Stimulated activated CD4-positive, alpha-beta T cell treated with anti-CD3 and anti-CD28 coated beads, Interleukin-12 subunit alpha, Interleukin-12 subunit beta, amount 100 ng/mL, for 48 hours (primary cell): Measurements from ENCODE around the gene ABO.
"Not testable (repeated sequence)": the region's sequence is repeated elsewhere in the genome, so short reads cannot be mapped to it uniquely, and the experiment has no call there.

Experiments
- DNase-seq, 3 donors: peaks; one replicate each; pipeline ENCODE4 v3.0.0-alpha.2; 2020; ENCODE audit warnings: low read depth in 2 of 3, low spot score in 1 of 3

The ABO gene

DNA sequence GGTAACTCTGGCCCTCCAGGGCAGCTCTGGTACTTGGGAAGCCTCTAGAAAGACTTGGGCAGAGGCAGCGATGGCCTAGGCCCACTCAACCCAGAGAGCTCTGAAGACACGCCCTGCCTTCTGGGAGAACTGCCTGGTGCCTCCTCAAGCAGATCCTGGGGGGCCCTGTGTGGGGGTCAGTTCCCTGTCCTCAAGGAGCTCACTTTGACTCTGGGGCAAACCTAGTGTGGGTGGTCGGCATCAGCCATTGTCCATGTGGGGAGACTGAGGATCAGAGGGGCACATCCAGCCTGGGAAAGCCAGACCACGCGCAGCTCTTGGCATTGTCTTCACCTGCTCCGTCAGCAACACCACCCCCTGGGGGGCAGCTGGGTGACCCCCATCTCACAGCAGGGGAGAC is 28.0 kb downstream of the ABO start:
- no peak for DNase-seq

DNA sequence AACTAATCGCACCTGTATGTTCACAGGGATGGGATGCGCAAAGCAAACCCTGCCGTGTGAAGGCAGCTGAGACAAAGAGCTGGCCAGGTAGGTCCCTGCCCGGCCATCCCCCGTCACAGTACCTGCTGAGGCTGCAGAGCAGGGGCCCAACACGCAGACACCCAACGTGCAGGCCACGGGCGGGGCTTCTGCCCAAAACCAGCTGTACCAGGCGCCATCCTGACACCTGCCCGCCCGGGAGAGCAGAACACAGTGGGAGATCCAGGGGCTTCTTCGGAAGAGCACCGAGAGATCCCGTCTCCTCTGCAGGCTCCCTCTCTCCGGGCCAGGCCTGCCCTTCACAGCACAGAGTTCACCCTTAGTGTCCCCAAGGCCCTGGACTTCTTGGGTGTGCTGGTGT is 28.4 kb downstream of the ABO start:
- DNase-seq: no peak

DNA sequence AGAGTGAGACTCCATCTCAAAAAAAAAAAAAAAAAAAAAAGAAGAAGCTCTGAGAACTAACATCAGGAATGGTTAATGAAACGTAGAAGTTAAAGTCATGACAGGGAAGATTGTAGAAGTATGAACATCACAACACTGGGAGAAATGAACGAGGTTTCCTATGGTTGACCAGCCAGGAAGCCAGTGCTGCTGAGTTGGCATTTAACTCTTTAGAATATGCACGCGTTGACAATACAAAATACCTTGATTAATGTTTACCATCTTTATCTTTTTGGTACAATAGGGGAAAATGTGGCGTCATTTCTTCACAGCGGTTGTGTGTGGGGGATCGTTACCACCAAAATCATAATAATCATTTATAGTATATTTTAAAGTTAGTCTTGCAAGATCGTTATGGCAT is 32.0 kb downstream of the ABO start:
- no peak for DNase-seq

DNA sequence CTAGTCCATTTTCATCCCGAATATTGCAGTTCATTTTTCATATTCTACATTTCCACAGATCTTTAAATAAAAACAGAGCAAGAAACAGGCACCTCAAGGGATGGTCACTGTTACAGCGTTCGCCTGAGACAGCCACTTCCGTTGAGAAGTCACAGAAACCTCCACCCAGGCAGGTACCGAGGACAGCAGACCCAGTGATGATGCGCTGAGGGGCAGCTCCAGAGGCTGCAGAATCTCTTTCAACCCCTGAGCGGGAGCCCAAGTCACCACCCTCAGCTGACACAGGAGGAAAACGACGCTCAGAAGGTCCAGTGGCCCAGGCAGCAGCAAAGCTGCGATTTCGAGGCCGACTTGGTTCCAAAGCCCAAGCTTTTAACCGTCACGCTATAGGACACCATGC is 32.8 kb downstream of the ABO start:
- no peak for DNase-seq

DNA sequence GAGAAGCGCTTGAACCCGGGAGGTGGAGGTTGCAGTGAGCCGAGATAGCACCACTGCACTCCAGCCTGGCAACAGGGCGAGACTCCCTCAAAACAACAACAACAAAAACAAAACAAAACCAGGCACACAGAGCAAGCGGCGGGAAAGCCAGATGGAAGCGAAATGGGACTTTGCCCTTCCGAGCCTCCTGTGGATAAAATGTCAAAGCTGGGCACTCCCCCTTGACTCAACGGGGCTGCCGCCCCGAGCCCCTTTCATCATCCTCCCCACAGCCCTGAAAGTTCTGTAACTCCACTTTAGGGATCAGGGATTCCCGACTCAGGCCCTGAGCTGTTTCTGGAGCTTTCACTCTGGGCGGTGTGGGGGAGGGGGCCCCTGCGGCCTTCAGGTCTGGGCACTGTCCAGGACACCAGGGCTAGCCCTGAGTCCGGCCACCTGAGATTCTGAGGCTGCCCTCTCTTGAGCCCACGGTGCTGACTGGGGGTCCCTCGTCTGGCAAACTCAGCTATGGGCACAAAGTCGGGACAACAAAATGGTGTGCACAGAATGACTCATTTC is 35.4 kb downstream of the ABO start:
- DNase-seq: no peak

DNA sequence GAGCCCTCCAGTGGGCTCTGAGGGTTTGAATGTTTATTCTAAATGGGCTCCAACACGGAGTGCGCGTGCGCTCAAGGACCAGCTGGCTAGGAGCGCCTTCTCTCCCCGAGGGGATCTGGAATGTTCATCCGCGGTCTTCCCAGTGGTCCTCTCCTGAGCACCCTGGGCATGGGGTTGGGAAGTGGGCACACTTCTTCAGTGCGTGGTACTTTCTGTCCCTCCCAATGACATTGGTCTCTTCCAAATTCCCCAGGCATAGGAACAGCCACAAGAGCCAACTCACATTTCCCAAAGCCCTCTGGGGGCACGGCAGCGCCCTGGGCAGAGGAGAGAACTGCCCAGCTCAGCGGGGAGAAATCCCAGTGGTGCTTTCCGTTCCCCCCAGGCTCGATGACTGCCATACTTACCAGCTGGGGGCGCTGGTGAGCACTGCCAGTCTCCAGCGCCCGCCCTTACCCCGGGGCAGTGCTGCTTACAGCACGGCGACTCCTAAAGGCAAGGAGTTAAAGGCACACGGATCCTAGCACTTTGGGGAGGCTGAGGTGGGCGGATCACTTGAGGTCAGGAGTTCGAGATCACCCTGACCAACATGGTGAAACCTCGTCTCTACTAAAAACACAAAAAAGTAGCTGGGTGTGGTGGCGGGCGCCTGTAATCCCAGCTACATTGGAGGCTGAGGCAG is 36.0 kb downstream of the ABO start:
- peak; percentile 58 to 69 (median 64) for DNase-seq

DNA sequence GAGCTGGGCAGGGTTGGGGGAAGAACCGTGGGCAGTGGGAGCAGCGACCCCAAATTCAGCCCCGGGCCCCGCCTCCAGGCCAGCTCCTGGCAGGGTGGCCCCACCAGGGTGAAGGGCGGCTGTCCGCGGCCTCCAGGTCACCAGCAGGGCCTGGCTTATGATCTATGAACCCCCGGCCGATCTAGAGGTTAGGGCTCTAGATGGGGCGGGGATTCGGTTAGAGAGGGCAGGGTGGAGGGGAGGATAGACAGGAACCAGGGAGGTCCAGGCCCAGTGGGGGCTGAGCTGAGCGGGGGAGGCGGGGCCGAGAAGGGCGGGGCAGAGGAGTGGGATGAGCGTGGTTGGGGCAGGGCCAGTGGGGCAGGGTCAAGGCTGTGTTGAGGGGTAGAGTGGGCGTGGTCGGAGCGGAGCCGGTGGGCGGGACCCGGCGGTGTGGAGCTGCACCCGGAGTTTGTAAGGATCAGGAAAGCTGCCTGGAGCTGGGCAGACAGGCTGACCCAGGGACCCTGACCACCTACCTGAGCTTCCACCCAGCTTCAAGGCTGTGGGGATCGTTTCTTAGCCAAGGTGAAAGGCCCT is 36.6 kb downstream of the ABO start:
- DNase-seq: peak; percentile 12 to 30 (median 12)

DNA sequence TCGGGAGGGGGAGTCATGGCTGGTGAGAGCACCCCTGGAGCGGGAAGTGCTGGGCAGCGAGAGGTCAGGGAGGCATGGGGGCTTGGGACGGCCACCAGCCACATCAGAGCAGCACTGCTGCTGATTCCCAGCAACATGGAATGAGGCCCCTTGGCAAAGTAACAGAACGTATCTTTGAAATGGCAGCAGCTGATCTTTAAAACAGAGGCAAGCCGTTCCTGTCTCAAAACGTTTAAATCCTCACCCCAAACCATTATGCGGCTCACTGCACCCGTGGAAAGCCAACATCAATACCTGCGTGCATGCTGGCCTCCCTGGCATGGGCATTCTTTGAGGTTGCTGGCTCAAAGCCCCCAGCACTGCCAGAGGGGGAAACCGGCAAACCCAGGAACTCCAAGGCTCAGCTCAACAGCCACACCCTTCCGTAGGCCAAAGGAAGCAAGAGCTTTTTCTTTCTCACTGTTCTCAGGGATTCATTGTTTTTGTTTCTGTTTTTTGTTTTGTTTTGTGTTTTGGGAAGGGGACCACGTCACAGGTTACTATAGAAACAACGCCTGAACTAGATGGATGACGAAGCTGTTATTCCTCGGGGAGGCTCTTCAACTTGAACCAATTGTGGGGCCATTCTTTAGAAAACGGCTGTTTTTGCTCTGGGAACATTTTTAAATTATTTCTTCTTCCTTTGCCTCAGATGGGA is 37.8 kb downstream of the ABO start:
- no peak for DNase-seq

DNA sequence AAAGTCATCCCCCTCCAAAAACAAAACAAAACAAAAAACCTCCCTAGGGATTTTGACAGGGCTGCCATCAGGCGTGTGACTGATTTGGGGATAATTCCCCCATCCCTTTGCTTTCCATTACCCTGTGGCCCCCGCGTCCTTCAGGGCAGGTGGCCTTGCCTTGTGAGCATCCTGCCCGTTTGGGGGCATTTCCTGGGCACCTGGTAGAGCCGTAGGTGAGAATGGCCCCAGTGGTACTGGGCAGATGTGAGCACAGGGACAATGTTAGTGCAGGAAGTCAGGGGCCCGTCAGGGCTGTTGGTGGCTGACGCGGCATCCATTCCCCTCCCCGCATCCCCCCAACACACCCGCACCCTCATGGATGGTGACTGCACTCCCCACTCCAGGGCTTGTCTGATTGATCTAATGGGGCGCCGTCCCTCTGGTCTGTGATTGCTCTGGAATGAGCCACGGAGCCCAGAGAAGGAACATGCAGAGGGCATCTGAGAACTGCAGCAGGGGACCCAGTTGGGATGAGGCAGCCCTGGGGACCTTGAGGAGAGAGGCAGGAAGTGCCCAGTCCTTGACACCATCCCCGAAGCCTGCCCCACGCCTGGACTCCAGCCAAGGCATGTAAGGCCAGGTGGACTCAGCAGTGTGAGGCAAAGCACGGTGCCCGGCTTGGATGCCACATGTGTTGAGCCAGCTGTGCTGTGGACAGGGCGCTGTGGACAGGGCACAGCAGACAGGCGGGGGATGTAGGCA is 38.5 kb downstream of the ABO start:
- DNase-seq: not testable (repeated sequence)

DNA sequence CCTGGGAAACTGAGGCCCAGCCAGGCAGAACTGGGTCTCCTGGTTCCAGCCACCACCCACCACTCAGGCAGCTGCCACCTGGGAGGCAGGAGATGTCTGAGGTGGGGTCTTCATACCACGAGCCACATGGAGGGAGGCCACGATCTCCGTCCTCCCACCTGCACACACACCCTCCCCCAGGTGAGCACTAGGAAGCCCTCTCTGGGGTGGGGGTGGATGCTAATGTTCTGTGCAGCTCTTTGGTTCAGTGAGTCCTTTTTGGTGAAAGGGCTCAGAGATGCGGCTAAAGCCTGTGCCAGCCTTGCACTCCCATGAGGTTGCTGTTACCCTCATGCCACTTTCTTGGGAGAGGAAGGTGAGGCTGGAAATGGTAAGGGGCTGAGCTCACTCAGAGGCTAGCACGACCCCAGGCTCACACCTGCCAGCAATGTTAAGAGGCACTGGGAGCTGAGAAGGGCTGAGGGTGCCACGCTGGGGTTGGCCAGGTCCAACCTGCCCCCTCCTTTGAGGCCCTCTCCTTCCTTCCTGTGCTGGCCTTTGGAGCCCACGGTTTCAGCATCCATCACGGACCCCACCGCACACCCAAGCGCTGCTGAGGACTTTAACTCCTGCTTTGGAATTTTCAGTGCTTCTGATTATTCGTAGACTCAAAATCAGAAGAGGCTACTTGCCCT is 39.3 kb downstream of the ABO start:
- no peak for DNase-seq

DNA sequence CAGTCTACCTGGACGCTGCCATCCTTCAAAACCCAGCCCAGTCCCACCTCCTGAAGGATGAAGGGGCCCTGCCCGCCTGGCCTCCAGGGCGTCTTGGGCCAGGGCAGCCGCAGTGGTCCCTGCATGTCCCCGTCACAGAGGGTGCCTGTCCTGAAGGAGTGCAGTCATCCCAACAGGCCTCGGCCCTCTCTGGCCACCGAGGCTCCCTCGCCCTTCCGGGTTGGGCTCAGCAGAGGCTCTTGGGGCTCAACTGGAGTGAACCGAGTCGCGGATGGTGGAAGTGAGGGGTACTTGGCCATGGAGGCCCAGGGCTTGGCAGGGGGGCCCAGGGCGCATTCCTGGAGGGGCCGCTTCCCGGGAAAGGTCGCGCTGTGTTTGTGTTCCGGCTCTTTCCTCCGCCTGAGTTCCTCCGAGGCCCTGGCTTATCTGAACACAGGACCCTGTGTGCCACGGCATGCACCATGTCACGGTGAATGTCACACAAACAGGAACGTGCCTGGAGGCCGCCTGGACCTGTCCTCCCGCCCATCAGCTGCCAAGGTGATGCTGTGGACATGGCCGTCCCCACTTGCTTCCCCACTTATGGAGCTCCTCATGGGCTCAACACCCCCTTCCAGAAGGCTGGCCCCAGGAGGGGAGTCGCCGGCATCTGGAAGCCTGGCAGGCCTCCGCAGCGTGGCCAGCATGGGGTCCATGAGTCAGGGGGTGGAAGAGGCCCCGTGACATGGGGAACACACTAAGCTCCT is 40.3 kb downstream of the ABO start:
- DNase-seq: no peak

DNA sequence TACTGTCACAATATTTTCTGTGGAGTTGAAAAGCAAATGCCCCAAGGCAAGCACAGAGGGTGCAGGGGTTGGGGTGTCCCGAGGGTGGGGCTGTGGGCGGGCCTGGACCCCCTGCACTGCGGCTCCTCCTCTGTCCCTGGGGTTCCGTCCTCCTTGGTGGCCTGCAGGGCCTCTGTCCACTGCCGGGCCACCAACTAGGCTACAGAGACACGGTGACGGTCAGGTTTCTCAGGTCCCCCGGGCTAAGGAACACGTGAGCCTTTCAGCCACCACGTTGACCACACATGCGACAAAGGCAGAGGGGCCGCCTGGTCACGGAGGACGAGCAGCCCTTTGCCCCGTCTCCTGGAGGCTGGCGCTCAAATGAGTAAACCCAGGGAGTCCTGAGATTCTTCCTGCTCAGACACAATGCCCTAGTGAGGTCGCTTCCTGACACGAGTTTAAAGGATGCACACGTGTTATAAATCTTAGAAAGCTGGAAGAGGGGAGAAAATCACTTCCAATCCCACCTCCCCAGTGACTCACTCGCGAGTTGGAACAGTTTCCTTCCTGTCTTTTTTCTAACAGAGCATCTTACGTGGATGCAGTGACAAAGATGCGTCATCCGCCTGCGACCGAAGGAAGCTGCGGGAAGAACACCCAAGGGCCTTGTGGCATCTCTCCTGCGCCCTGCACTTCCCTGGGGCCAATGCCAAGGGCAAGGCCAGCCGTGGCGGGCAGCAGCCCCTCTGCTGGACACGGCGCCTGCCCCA is 41.1 kb downstream of the ABO start:
- DNase-seq: no peak

DNA sequence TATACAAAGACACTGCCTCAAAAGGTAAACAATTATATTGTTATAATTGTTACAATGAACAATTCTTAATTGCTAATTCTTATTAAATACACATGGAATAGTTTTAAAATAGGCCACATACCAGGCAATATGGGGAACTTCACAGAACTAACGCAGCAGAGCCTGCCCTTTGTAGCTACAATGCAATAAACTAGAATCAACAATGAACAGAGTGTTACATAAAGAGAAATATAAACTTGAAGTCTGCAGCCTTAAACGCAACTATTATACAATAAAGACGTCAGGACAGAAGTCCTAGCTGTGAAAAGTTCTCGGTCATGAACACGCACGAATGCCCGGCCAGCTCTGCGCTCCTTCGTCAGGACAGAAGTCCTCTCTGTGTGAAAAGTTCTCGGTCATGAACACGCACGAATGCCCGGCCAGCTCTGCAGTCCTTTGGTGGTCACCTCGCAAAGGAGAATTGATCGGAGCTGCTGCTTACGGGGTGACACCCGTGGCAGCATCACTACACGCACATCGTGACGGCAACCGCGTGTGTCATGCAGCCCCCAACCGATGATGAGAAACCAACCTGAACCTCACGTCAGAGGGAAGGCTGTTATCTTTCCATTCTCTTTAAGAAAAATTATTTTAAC is 43.0 kb downstream of the ABO start:
- not testable (repeated sequence) for DNase-seq

DNA sequence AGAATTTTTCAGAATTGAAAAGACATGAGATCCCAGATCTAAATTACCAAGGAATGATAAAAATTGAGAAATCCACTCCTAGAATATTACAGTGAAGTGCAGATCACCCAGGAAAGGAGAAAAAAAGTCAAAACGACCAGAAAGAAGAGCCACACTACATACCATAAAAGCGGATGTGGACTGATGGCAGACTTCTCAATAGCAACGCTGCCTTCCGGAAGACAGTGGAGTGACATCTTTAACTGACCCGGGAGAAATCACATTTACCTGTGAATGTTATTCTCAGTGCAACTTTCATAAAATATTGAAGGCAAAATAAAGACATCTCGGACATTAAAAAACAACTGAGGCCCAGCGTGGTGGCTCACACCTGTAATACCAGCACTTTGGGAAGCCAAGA is 44.5 kb downstream of the ABO start:
- not testable (repeated sequence) for DNase-seq

DNA sequence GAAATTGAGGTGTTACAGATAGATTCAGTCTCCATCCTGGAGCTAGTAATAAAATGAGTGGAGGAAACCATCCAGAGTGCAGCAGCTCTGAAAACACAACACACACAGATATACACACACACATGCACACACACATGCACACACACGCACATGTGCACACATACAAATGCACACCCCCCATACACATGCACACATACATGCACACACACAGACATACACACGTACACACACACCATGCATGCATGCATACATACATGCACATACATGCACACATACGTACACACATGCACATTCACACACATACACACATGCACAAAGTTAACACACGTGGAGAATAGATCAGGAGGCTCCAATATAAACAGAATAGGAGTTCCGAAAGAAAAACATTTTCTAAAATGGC is 44.9 kb downstream of the ABO start:
- no peak for DNase-seq

DNA sequence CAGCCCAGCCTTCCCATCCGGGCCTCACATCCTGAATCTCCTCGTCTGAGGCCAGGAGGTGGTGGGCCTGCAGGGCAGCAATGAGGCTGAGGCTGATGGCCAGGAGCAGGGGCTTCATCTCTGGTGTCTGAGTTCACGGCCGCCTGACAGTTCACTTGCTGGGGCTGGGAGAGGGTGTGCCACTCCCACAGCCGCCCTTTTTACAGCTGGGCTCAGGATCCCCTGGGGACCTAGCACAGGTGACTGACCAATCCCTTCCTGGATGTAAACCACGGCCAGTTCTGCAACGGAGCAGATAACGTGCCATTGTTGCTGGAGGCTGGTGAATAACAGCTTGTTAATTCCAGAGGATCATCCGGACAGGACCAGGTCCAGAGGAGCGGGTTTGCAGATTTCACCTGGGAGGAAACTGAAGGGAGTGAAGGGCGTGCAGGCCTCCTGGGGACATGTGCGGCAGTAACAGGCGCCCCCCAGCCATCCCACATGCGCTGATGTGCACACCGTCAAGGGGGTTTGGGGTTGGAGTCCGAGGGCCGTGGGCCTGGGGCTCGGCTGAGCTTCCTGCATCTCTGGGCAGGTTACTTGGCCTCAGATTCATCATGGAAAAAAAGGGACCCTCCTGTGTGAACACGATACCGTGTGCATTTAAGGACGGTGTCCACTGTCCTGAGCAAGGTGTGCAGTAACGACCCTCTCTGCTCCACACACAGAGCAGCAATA is 46.4 kb downstream of the ABO start:
- DNase-seq: not testable (repeated sequence)

DNA sequence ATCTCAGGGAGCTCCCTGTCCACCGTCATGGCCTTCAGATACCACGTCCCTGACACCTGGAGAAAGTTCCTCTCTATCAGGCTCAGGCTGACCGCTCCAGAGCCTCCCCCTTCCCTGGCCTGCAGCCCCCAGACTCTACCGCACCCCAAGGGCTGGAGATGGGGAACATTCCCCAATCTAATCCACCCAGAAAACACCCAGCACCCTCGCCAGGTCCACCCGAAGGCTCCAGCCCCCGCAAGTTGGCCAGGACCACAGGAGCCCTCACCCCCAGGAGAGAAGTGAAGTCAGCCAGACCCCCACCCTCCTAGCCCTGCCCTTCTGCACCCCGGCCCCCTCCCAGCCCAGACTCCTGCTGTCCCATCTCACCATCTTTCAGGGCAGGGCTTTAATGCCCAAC is 47.0 kb downstream of the ABO start:
- not testable (repeated sequence) for DNase-seq

DNA sequence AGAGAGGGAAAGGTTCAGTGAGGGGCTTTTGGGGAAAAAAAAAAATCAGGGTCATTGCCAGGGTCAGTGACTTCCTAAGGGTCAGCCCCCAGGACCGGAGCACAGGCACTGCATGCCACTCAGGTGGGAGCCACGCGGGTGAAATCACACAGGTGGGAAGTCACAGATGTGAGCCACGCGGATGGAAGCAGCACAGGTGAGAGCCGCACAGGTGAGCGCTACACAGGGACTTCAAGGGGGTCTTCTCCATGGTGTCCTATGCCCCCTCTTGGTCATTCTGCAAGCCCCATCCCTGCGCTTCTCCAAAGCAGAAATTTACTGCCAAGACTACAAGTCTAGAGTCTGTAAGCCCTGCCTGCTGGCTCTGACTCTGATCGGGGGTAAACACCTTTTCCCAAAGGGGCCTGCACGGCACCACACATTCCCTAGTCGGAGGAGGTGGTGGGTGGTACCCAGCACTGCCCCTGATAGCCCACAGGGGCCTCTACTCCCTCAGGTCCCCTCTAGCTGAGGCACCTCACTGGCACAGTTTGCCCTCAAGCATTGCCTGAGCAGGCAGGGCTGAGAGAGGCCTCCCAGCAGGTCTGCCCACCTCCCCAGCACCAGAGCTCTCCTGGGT is 47.6 kb downstream of the ABO start:
- DNase-seq: no peak
